Thymus (tissue), 11 donors: Measurements from ENCODE around the gene RAPGEF4. TPM values are rescaled to one million over a fixed set of nuclear protein-coding genes. Genes with fewer than 3 reads are reported as not detected.

ENCODE experiments used
- DNase-seq, 9 donors: peaks; one replicate each; pipeline ENCODE4 v3.0.0-alpha.2; 2013; ENCODE audit warnings: low spot score in 9 of 9, low read depth in 6 of 9, missing footprints in 1 of 9
- H3K27ac ChIP-seq, 2 donors: one replicate each; pipeline ENCODE4 v1.5.1; 2013; ENCODE audit warnings: control low read depth in 1 of 2, low read depth in 1 of 2, low read length in 1 of 2, mild to moderate bottlenecking in 1 of 2, moderate library complexity in 1 of 2
- H3K27me3 ChIP-seq, 2 donors: one replicate each; pipeline ENCODE4 v1.5.1; 2013; ENCODE audit warnings: low read length in 1 of 2; ENCODE audit not compliant: control insufficient read depth in 2 of 2, insufficient read depth in 1 of 2
- H3K36me3 ChIP-seq, 2 donors: one replicate each; pipeline ENCODE4 v1.5.1; 2013; ENCODE audit warnings: low read length in 1 of 2, mild to moderate bottlenecking in 1 of 2, moderate library complexity in 1 of 2; ENCODE audit not compliant: control insufficient read depth in 2 of 2, insufficient read depth in 2 of 2
- H3K4me1 ChIP-seq, 2 donors: one replicate each; pipeline ENCODE4 v1.5.1; 2013; ENCODE audit warnings: low read length in 2 of 2; ENCODE audit not compliant: control insufficient read depth in 2 of 2, insufficient read depth in 2 of 2
- H3K4me3 ChIP-seq, 2 donors: one replicate each; pipeline ENCODE4 v1.5.1; 2013; ENCODE audit warnings: low read length in 2 of 2, control low read depth in 1 of 2, mild to moderate bottlenecking in 1 of 2
- H3K9me3 ChIP-seq, 2 donors: one replicate each; pipeline ENCODE4 v1.5.1; 2013; ENCODE audit warnings: low read length in 1 of 2, mild to moderate bottlenecking in 1 of 2; ENCODE audit not compliant: control insufficient read depth in 2 of 2, insufficient read depth in 1 of 2
- WGBS: extraction: QIAGEN DNeasy Blood & Tissue Kit; methylation state at CpG from one replicate; pipeline ENCODE4 v1.1.7; 2013; 5-methylcytosine and 5-hydroxymethylcytosine counted together
- polyA plus RNA-seq: library from polyadenylated mRNA; stranded (reverse); fragments of 200-250 nt; gene quantifications from one replicate; pipeline ENCODE4 v1.2.3, GENCODE V29; 2013
- total RNA-seq: library from RNA; stranded (reverse); fragments of 120-200 nt; gene quantifications from one replicate; pipeline ENCODE4 v1.2.4, GENCODE V29; 2013
- donor health status: healthy.

RAPGEF4 gene
- total and polyA plus RNA-seq, 2 donors: 2.0 to 3.6 TPM

GRCh38 chr2:172929644-172930043 is 194.0 kb downstream of the RAPGEF4 start:
- H3K9me3 ChIP-seq: no peaks in the 10 kb centered on the region
- no peak overlapping the region for H3K27ac ChIP-seq
- peaks cover 6 to 17% of the 10 kb centered on the region in 2 donors for H3K4me1 ChIP-seq
- H3K4me3 ChIP-seq: no peak overlapping the region
- DNase-seq: no peak
- H3K27me3 ChIP-seq: no peaks in the 10 kb centered on the region
- 98% methylated on average over 2 of the region's 2 CpGs for WGBS
- no peaks in the 10 kb centered on the region for H3K36me3 ChIP-seq

- no peak overlapping the region for H3K27ac ChIP-seq
- H3K4me3 ChIP-seq: no peak overlapping the region
- H3K9me3 ChIP-seq: no peaks in the 10 kb centered on the region
- no peaks in the 10 kb centered on the region for H3K36me3 ChIP-seq
- DNase-seq: no peak
- peaks cover 6 to 17% of the 10 kb centered on the region in 2 donors for H3K4me1 ChIP-seq
- 36% methylated on average over 7 of the region's 7 CpGs for WGBS
- H3K27me3 ChIP-seq: no peaks in the 10 kb centered on the region
These were observed 195.2 kb downstream of the RAPGEF4 start for GRCh38 chr2:172930871-172931255.

GRCh38 chr2:172931256-172931894 is 195.7 kb downstream of the RAPGEF4 start:
- Histone ChIP-seq H3K9me3 (no peaks in the 10 kb centered on the region), H3K27ac (peak overlapping the region; percentile 60 to 68), H3K4me1 (peaks cover 6 to 17% of the 10 kb centered on the region in 2 donors), H3K27me3 (no peaks in the 10 kb centered on the region), H3K36me3 (no peaks in the 10 kb centered on the region), H3K4me3 (peak overlapping the region in 1 of 2 donors; percentile 12)
- peak in 3 of 9 donors; percentile 24 to 57 (median 35) for DNase-seq
- WGBS: 36% methylated on average over 7 of the region's 7 CpGs

GRCh38 chr2:172931918-172932520 is 196.4 kb downstream of the RAPGEF4 start:
- DNase-seq: peak in 7 of 9 donors; percentile 72 to 91 (median 88)
- Histone ChIP-seq H3K36me3 (no peaks in the 10 kb centered on the region), H3K27me3 (no peaks in the 10 kb centered on the region), H3K27ac (no peak overlapping the region), H3K9me3 (no peaks in the 10 kb centered on the region), H3K4me3 (peak overlapping the region in 1 of 2 donors; percentile 12), H3K4me1 (peaks cover 6 to 17% of the 10 kb centered on the region in 2 donors)
- 8% methylated on average over 8 of the region's 8 CpGs for WGBS

- Histone ChIP-seq H3K9me3 (no peaks in the 10 kb centered on the region), H3K4me3 (no peak overlapping the region), H3K27ac (no peak overlapping the region), H3K27me3 (no peaks in the 10 kb centered on the region), H3K36me3 (no peaks in the 10 kb centered on the region), H3K4me1 (peaks cover 7 to 10% of the 10 kb centered on the region in 2 donors)
- DNase-seq: no peak
- 98% methylated on average over 7 of the region's 7 CpGs for WGBS
These were observed 202.5 kb downstream of the RAPGEF4 start for GRCh38 chr2:172937884-172938712.

GRCh38 chr2:172938713-172939375 is 203.2 kb downstream of the RAPGEF4 start:
- DNase-seq: no peak
- H3K9me3 ChIP-seq: no peaks in the 10 kb centered on the region
- H3K4me3 ChIP-seq: no peak overlapping the region
- no peaks in the 10 kb centered on the region for H3K27me3 ChIP-seq
- H3K27ac ChIP-seq: no peak overlapping the region
- 97% methylated on average over 5 of the region's 5 CpGs for WGBS
- peaks cover 11 to 15% of the 10 kb centered on the region in 2 donors for H3K4me1 ChIP-seq
- no peaks in the 10 kb centered on the region for H3K36me3 ChIP-seq

- peak; percentile 44 to 91 (median 75) for DNase-seq
- WGBS: 12% methylated on average over 3 of the region's 3 CpGs
- H3K4me3 ChIP-seq: peak overlapping the region; percentile 15 to 36
These were observed 207.9 kb downstream of the RAPGEF4 start for GRCh38 chr2:172943539-172943938.

GRCh38 chr2:172944022-172944793 is 208.6 kb downstream of the RAPGEF4 start:
- Histone ChIP-seq H3K27ac (peak overlapping the region; percentile 64 to 94), H3K4me1 (peaks cover 19 to 25% of the 10 kb centered on the region in 2 donors), H3K27me3 (no peaks in the 10 kb centered on the region), H3K36me3 (no peaks in the 10 kb centered on the region), H3K4me3 (no peak overlapping the region), H3K9me3 (no peaks in the 10 kb centered on the region)
- peak in 2 of 9 donors; percentile 27 to 57 for DNase-seq
- whole genome bisulfite sequencing: 71% methylated on average over 8 of the region's 8 CpGs

More at GRCh38 chr2:172943539-172943938, 207.9 kb downstream of the RAPGEF4 start:
- Histone ChIP-seq H3K36me3 (no peaks in the 10 kb centered on the region), H3K27me3 (no peaks in the 10 kb centered on the region), H3K9me3 (no peaks in the 10 kb centered on the region), H3K4me1 (peaks cover 19 to 25% of the 10 kb centered on the region in 2 donors), H3K27ac (peak overlapping the region; percentile 79 to 94)
